Loucy (cell line): ENCODE data around the gene CAPN11.

Source experiments
- H2AFZ ChIP-seq: fragments of 200-600 bp; sonication (generic); 2 replicates; pipeline ENCODE4 v1.6.0; 2016; ENCODE audit warnings: antibody characterized with exemption, mild to moderate bottlenecking, low read length, moderate library complexity
- H3F3A ChIP-seq: fragments of 200-600 bp; 2 replicates; pipeline ENCODE4 v1.6.0; 2016; ENCODE audit warnings: antibody characterized with exemption, low read depth, mild to moderate bottlenecking
- H3K27me3 ChIP-seq: fragments of 200-600 bp; sonication (generic); 2 replicates; pipeline ENCODE4 v1.6.1; 2014; ENCODE audit warnings: low read length, mild to moderate bottlenecking; ENCODE audit not compliant: insufficient read depth, poor library complexity, severe bottlenecking
- H3K36me3 ChIP-seq: fragments of 200-600 bp; sonication (generic); 2 replicates; pipeline ENCODE4 v1.6.1; 2016; ENCODE audit warnings: low read length; ENCODE audit not compliant: insufficient read depth
- H3K4me1 ChIP-seq: fragments of 200-600 bp; sonication (generic); 2 replicates; pipeline ENCODE4 v1.5.1; 2014; ENCODE audit warnings: low read length, mild to moderate bottlenecking; ENCODE audit not compliant: insufficient read depth, poor library complexity, severe bottlenecking
- H3K4me2 ChIP-seq: fragments of 200-600 bp; sonication (generic); 2 replicates; pipeline ENCODE4 v1.6.0; 2014; ENCODE audit warnings: antibody characterized with exemption, low read length, low read depth, mild to moderate bottlenecking; ENCODE audit not compliant: poor library complexity, severe bottlenecking
- H3K4me3 ChIP-seq: fragments of 200-600 bp; sonication (generic); 2 replicates; pipeline ENCODE4 v1.5.1; 2014; ENCODE audit warnings: low read length, mild to moderate bottlenecking, mixed read lengths; ENCODE audit not compliant: poor library complexity, severe bottlenecking
- H3K79me2 ChIP-seq: fragments of 200-600 bp; sonication (generic); 2 replicates; pipeline ENCODE4 v1.6.1; 2014; ENCODE audit warnings: low read length; ENCODE audit not compliant: insufficient read depth
- H3K9ac ChIP-seq: fragments of 200-600 bp; sonication (generic); 2 replicates; pipeline ENCODE4 v1.6.0; 2014; ENCODE audit warnings: mild to moderate bottlenecking, low read depth, low read length, moderate library complexity; ENCODE audit not compliant: poor library complexity, severe bottlenecking
- H3K9me2 ChIP-seq: fragments of 200-600 bp; sonication (generic); replicated peaks from 2 replicates; pipeline ENCODE4 v1.6.1; 2016; ENCODE audit warnings: low read depth, low read length, mixed read lengths
- H3K9me3 ChIP-seq: fragments of 200-600 bp; sonication (generic); 2 replicates; pipeline ENCODE4 v1.6.1; 2014; ENCODE audit warnings: mild to moderate bottlenecking, antibody characterized with exemption, low read length, low read depth; ENCODE audit not compliant: insufficient read depth
- H4K20me1 ChIP-seq: fragments of 200-600 bp; sonication (generic); 2 replicates; pipeline ENCODE4 v1.6.0; 2014; ENCODE audit warnings: antibody characterized with exemption, low read length, mild to moderate bottlenecking; ENCODE audit not compliant: insufficient read depth, poor library complexity, severe bottlenecking
- CTCF ChIP-seq: fragments of 200-600 bp; sonication (generic); conservative IDR thresholded peaks from 2 replicates; pipeline ENCODE4 v1.5.1; 2014; ENCODE audit warnings: mild to moderate bottlenecking, antibody characterized with exemption, low read length
- EZH2phosphoT487 ChIP-seq: fragments of 200-600 bp; IDR thresholded peaks from 2 replicates; pipeline ENCODE4 v1.6.1; 2018; ENCODE audit warnings: antibody characterized with exemption, mild to moderate bottlenecking, moderate library complexity, borderline replicate concordance

CAPN11 gene

DNA sequence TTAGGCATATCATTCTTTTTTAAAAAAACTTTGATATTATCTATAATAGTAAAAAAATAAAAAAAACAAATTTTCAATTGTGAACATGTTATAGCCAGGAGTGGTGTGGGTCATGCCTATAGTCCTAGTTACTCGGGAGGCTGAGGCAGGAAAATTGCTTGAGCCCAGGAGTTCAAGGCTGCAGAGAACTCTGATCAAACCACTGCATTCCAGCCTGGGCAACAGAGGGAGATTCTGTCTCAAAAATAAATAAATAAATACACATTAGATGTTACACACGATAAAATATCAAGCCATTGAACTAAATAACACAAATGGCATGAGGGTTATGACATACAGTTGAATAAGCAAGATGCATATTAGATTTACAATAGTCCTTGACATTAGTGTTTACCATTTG is 30.2 kb downstream of the CAPN11 start:
- Histone ChIP-seq H3K9ac (no peak overlapping the region), H4K20me1 (no peaks in the 10 kb centered on the region), H3K9me3 (no peaks in the 10 kb centered on the region), H3K27me3 (no peaks in the 10 kb centered on the region), H2AFZ (no peak overlapping the region), H3K36me3 (no peaks in the 10 kb centered on the region), H3K4me1 (peaks cover 11% of the 10 kb centered on the region), H3K79me2 (no peaks in the 10 kb centered on the region), H3F3A (no peaks in the 10 kb centered on the region), H3K9me2 (no peaks in the 10 kb centered on the region), H3K4me2 (no peak overlapping the region), H3K4me3 (no peak overlapping the region)
- no peak for TF ChIP-seq CTCF

DNA sequence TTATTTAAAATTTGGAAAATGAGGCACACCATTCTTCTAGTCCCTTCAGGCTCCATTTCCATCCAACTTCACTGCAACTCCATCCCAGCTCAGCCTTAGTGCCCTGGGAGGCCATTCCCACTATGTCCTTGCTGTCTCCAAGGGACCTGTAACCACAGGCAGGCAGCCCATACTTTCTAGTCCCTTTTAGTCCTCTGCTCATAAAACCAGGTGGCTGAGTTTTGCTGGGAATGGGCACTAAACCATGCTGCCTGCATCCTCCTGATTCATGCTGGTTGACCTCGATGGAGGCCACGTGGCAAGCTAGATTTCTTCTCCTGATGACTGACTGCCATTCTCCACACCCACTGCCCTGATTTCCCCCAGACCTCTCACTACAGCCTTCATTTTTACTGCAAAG is 30.6 kb downstream of the CAPN11 start:
- Histone ChIP-seq H2AFZ (no peak overlapping the region), H3K9ac (no peak overlapping the region), H4K20me1 (no peaks in the 10 kb centered on the region), H3K36me3 (no peaks in the 10 kb centered on the region), H3K27me3 (no peaks in the 10 kb centered on the region), H3K9me3 (no peaks in the 10 kb centered on the region), H3K9me2 (no peaks in the 10 kb centered on the region), H3K4me3 (no peak overlapping the region), H3F3A (no peaks in the 10 kb centered on the region), H3K4me2 (no peak overlapping the region), H3K4me1 (peaks cover 11% of the 10 kb centered on the region), H3K79me2 (no peaks in the 10 kb centered on the region)
- no peak for TF ChIP-seq CTCF
- no peak for TF ChIP-seq EZH2phosphoT487

DNA sequence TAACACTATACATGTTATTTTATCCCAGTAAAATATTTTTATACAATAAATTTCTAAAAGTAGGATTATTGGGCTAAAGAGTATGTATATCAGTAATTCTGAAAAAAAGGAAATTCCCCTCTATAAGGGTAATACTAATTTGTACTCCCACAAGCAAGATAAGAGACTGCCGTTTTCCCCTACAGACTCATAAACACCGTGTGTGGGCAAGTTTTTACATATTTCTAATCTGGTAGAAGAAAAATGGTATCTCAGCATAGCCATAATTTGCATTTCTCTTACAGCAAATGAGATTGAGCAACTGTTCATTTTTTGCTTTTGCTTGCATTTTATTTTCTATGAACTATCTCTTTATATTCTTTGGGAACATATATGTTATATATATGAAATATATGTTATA is 32.1 kb downstream of the CAPN11 start:
- peaks cover 11% of the 10 kb centered on the region for H3K4me1 ChIP-seq
- H3K79me2 ChIP-seq, result no peaks in the 10 kb centered on the region
- no peak overlapping the region for H3K9ac ChIP-seq
- no peaks in the 10 kb centered on the region for H3K36me3 ChIP-seq
- no peak for TF ChIP-seq CTCF
- TF ChIP-seq EZH2phosphoT487, result no peak
- no peaks in the 10 kb centered on the region for H3F3A ChIP-seq
- no peaks in the 10 kb centered on the region for H3K27me3 ChIP-seq
- H3K9me2 ChIP-seq, result no peaks in the 10 kb centered on the region
- H3K9me3 ChIP-seq, result no peaks in the 10 kb centered on the region
- H3K4me3 ChIP-seq, result no peak overlapping the region
- H3K4me2 ChIP-seq, result no peak overlapping the region
- H4K20me1 ChIP-seq, result no peaks in the 10 kb centered on the region
- no peak overlapping the region for H2AFZ ChIP-seq
